Lower leg skin (tissue), 4 donors: ENCODE measurements around the gene SEPTIN2. TPM values are rescaled to one million over a fixed set of nuclear protein-coding genes. Genes with fewer than 3 reads are reported as not detected.

ENCODE experiments used
- DNase-seq, 2 donors: peaks; one replicate each; pipeline ENCODE4 v3.0.0-alpha.2; 2019; ENCODE audit warnings: low spot score in 2 of 2
- H3K4me3 ChIP-seq: fragments of 200-600 bp; sonication (generic); 2 replicates; pipeline ENCODE4 v1.5.1; 2017; ENCODE audit warnings: mild to moderate bottlenecking, low read depth; ENCODE audit not compliant: poor library complexity, severe bottlenecking
- CTCF ChIP-seq, 3 donors: fragments of 450-650 bp; IDR thresholded peaks; one replicate each; pipeline ENCODE4 v1.5.1; 2016; ENCODE audit warnings: antibody characterized with exemption in 3 of 3, mild to moderate bottlenecking in 3 of 3, moderate library complexity in 2 of 3
- POLR2A ChIP-seq, 2 donors: fragments of 450-650 bp; IDR thresholded peaks; one replicate each; pipeline ENCODE4 v1.6.1; 2016 to 2017; ENCODE audit warnings: antibody characterized with exemption in 2 of 2, mild to moderate bottlenecking in 1 of 2, moderate library complexity in 1 of 2
- WGBS, 2 donors: methylation state at CpG; one replicate each; pipeline ENCODE4 v1.1.5; 2018; 5-methylcytosine and 5-hydroxymethylcytosine counted together
- intact Hi-C: fragments of 100-400 bp; cut with DNase I; formaldehyde crosslinking; loops from one replicate; pipeline ENCODE4 v1.15.0; 2023; ENCODE audit warnings: low total_unique reads
- total RNA-seq, 4 donors: library from RNA; depleted of rRNA; stranded (reverse); fragments of >200 nt; gene quantifications; one replicate each; pipeline ENCODE4 v1.1.0, GENCODE V29; 2016

The SEPTIN2 gene
- total RNA-seq, 4 donors from 2014 or later, result 97.3 to 164 (median 124) TPM

- H3K4me3 ChIP-seq, result no peak overlapping the region
- DNase-seq, result no peak
- WGBS, 2 donors, result 55 to 63% methylated on average over 5 of the region's 5 CpGs
- no peak for TF ChIP-seq CTCF (IDR thresholded peaks at IDR 0.05)
- TF ChIP-seq POLR2A (IDR thresholded peaks at IDR 0.05), result no peak
- intact Hi-C loops, result no loop called here
Observed at GRCh38 chr2:241282555-241282954, 33.2 kb upstream of the SEPTIN2 start.

- DNase-seq, result no peak
- 93% methylated on average over 1 of the region's 1 CpG for WGBS, 2 donors
- H3K4me3 ChIP-seq, result no peak overlapping the region
- intact Hi-C loops, result no loop called here
- TF ChIP-seq CTCF (IDR thresholded peaks at IDR 0.05) (no peak), POLR2A (IDR thresholded peaks at IDR 0.05) (no peak)
Observed at GRCh38 chr2:241285596-241285995, 30.1 kb upstream of the SEPTIN2 start.

- intact Hi-C loops, result no loop called here
- peak in 1 of 2 donors; percentile 58 for DNase-seq
- TF ChIP-seq CTCF (IDR thresholded peaks at IDR 0.05) (no peak), POLR2A (IDR thresholded peaks at IDR 0.05) (no peak)
- 91 to 95% methylated on average over 9 of the region's 9 CpGs for WGBS, 2 donors
- H3K4me3 ChIP-seq, result no peak overlapping the region
Observed at GRCh38 chr2:241286348-241287090, 29.2 kb upstream of the SEPTIN2 start.

GRCh38 chr2:241288324-241288888, 27.3 kb upstream of the SEPTIN2 start:
- TF ChIP-seq POLR2A (IDR thresholded peaks at IDR 0.05) (no peak), CTCF (IDR thresholded peaks at IDR 0.05) (no peak)
- DNase-seq, result peak in 1 of 2 donors; percentile 4
- 86 to 88% methylated on average over 3 of the region's 3 CpGs for WGBS, 2 donors
- no peak overlapping the region for H3K4me3 ChIP-seq
- intact Hi-C loops, result no loop called here

GRCh38 chr2:241289053-241289452, 26.7 kb upstream of the SEPTIN2 start:
- DNase-seq, result peak in 1 of 2 donors; percentile 59
- intact Hi-C loops, result no loop called here
- H3K4me3 ChIP-seq, result no peak overlapping the region
- WGBS, 2 donors, result 75 to 86% methylated on average over 4 of the region's 4 CpGs
- no peak for TF ChIP-seq POLR2A (IDR thresholded peaks at IDR 0.05)
- TF ChIP-seq CTCF (IDR thresholded peaks at IDR 0.05), result no peak
